HG03097 (cell line): ENCODE data around the gene GIPC3.

Experiments
- ATAC-seq: cut with Tn5 transposase; IDR thresholded peaks from one replicate; pipeline ENCODE4 v1.9.1; 2021; ENCODE audit not compliant: unreplicated experiment, low FRiP score

Gene GIPC3

GRCh38 chr19:3634496-3635045, 49.3 kb downstream of the GIPC3 start:
- ATAC-seq: no peak

- ATAC-seq: no peak
Measured at GRCh38 chr19:3636506-3636905, 51.2 kb downstream of the GIPC3 start.

GRCh38 chr19:3636962-3637361, 51.7 kb downstream of the GIPC3 start:
- no peak for ATAC-seq

- ATAC-seq: no peak
Measured at GRCh38 chr19:3637621-3638020, 52.3 kb downstream of the GIPC3 start.

GRCh38 chr19:3638208-3639193, 53.2 kb downstream of the GIPC3 start:
- ATAC-seq: no peak

GRCh38 chr19:3639479-3639878, 54.2 kb downstream of the GIPC3 start:
- no peak for ATAC-seq

- ATAC-seq: no peak
Measured at GRCh38 chr19:3641515-3642269, 56.4 kb downstream of the GIPC3 start.

GRCh38 chr19:3642296-3642695, 57.0 kb downstream of the GIPC3 start:
- ATAC-seq: no peak
